Nephron (organoid): ENCODE measurements around the gene SNX30.

Experiments
- H3K27ac Mint-ChIP-seq, 3 experiments: 2 replicates each; pipeline ENCODE4 v1.8.0; 2020; ENCODE audit warnings: mixed read lengths in 3 of 3, mild to moderate bottlenecking in 2 of 3, moderate library complexity in 1 of 3
- H3K27me3 Mint-ChIP-seq: 2 replicates; pipeline ENCODE4 v1.8.0; 2021; ENCODE audit warnings: low read depth, mild to moderate bottlenecking, moderate library complexity, mixed read lengths
- H3K36me3 Mint-ChIP-seq: 2 replicates; pipeline ENCODE4 v1.8.0; 2020; ENCODE audit warnings: low read depth, mixed read lengths
- H3K4me1 Mint-ChIP-seq: 2 replicates; pipeline ENCODE4 v1.8.0; 2020; ENCODE audit warnings: mixed read lengths
- H3K4me3 Mint-ChIP-seq, 3 experiments: 2 replicates each; pipeline ENCODE4 v1.8.0; 2020; ENCODE audit warnings: mild to moderate bottlenecking in 3 of 3, mixed read lengths in 3 of 3, moderate library complexity in 2 of 3
- H3K9me3 Mint-ChIP-seq: 2 replicates; pipeline ENCODE4 v1.8.0; 2020; ENCODE audit warnings: mixed read lengths
- CTCF ChIP-seq, 3 experiments: fragments of 200-600 bp; sonication (generic); IDR thresholded peaks; one replicate each; pipeline ENCODE4 v1.5.0; 2021; ENCODE audit warnings: antibody characterized with exemption in 3 of 3; ENCODE audit not compliant: unreplicated experiment in 3 of 3

Gene SNX30

DNA sequence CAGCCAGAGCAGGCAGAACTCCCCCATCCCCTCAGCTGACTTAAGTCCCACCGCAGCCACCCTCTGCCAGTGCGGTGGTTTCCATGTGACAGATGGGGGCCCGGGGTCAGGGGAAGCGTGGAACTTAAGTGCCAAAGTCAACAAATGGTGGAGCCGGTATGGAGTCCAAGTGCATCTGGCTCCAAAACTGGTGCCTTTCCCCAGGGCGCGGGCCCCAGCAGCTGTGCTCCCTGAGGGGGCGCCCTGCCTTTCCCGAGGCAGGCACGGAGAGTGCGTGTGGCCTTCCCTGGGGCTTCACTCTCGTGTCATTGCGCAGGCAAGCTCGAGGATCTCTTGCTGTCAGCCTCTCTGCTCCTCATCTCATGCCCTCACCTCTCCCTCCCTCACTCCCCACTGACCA, 106.3 kb downstream of the SNX30 start:
- H3K27me3 Mint-ChIP-seq: no peaks in the 10 kb centered on the region

GRCh38 chr9:112858005-112858404, 107.4 kb downstream of the SNX30 start:
- no peaks in the 10 kb centered on the region for H3K27me3 Mint-ChIP-seq
- no peak for TF ChIP-seq CTCF (IDR thresholded peaks at IDR 0.05; ENCODE audit: unreplicated experiment in 3 of 3)
- H3K27ac Mint-ChIP-seq: no peak overlapping the region
- H3K4me3 Mint-ChIP-seq: no peak overlapping the region
- H3K9me3 Mint-ChIP-seq: no peaks in the 10 kb centered on the region
- peaks cover 38% of the 10 kb centered on the region for H3K4me1 Mint-ChIP-seq
- peaks cover 11% of the 10 kb centered on the region for H3K36me3 Mint-ChIP-seq

More for the DNA sequence above, 106.3 kb downstream of the SNX30 start:
- Mint-ChIP-seq H3K27ac (no peak overlapping the region), H3K36me3 (peaks cover 16% of the 10 kb centered on the region), H3K4me1 (peaks cover 44% of the 10 kb centered on the region), H3K9me3 (no peaks in the 10 kb centered on the region), H3K4me3 (no peak overlapping the region)
- no peak for TF ChIP-seq CTCF (IDR thresholded peaks at IDR 0.05; ENCODE audit: unreplicated experiment in 3 of 3)

DNA sequence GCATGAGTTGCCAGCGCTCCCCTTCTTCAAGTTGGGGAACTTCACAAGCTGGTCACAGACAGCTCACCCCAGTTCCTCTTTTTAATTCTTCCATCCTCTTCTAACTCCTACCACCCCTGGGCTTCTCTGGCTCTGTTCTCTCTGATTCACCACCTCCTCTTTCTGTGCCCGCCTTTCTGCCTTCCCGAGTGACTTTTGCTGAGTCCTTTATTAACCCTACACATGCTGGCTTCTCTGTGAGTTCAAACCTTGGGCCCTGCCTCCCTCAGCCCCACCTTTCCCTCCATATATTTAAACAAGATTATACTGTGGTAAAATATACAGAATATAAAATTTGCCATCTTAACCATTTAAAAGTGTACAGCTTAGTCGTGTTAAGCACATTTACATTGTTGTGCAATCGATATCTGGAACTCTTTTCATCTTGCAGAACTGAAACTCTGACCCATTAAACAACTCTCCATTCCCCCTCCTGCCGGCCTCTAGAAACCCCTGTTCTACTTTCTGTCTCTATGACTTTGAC, 108.1 kb downstream of the SNX30 start:
- Mint-ChIP-seq H3K4me3 (no peak overlapping the region), H3K4me1 (peaks cover 31% of the 10 kb centered on the region), H3K36me3 (peaks cover 8% of the 10 kb centered on the region), H3K27ac (no peak overlapping the region), H3K9me3 (no peaks in the 10 kb centered on the region), H3K27me3 (no peaks in the 10 kb centered on the region)
- TF ChIP-seq CTCF (IDR thresholded peaks at IDR 0.05; ENCODE audit: unreplicated experiment in 3 of 3): no peak

DNA sequence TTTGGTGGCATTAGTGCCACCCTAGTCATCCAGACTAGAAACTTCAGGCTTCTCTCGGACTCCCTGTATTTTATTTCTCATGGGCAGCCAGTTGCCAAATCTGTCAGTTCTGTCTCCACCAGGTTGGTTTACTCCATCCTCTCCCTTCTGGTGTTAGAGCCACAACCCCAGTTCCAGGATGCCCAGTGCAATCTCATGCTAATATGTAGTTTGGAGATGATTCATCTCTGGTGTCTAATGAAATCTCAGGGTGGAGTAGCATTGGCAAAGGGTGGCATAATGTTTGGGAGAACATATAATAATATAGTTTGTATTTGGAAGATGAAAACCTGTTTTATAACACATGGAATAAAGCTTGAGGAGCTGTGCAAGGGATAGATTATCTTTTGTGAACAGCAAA, 109.9 kb downstream of the SNX30 start:
- no peak overlapping the region for H3K4me3 Mint-ChIP-seq
- H3K36me3 Mint-ChIP-seq: peaks cover 18% of the 10 kb centered on the region
- no peak overlapping the region for H3K27ac Mint-ChIP-seq
- TF ChIP-seq CTCF (IDR thresholded peaks at IDR 0.05; ENCODE audit: unreplicated experiment in 3 of 3): no peak
- H3K9me3 Mint-ChIP-seq: no peaks in the 10 kb centered on the region
- H3K4me1 Mint-ChIP-seq: peaks cover 13% of the 10 kb centered on the region
- no peaks in the 10 kb centered on the region for H3K27me3 Mint-ChIP-seq

DNA sequence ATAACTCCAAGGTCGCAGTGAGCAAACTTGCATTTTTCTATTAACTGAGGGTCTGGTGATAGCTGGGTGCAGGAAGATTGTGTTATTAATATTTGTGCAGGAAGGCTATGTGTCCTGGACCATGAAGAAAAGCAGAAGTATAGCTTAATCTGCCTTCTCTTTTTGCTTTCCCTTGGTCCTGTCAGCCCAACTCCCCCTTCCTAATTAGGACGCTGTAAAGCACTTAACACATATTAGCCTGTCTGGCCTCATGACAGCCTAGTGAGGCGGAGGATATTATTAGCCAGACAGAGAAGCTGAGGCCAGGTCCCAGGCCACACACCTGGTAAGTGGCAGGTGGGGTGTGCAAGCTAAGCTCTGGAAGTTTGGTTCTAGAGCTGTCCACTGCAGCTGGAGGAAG, 110.6 kb downstream of the SNX30 start:
- Mint-ChIP-seq H3K36me3 (peaks cover 22% of the 10 kb centered on the region), H3K27ac (no peak overlapping the region), H3K4me3 (no peak overlapping the region), H3K27me3 (no peaks in the 10 kb centered on the region), H3K4me1 (peaks cover 17% of the 10 kb centered on the region), H3K9me3 (no peaks in the 10 kb centered on the region)
- no peak for TF ChIP-seq CTCF (IDR thresholded peaks at IDR 0.05; ENCODE audit: unreplicated experiment in 3 of 3)
